Neural cell (in vitro differentiated cells): ENCODE data around the gene MTFR2. TPM values are rescaled to one million over a fixed set of nuclear protein-coding genes. Genes with fewer than 3 reads are reported as not detected.

Source experiments
- H2AFZ ChIP-seq: fragments of 200-600, 300-800 bp; sonication (generic), shearing (Covaris generic); 2 replicates; pipeline ENCODE4 v1.6.0; 2014; ENCODE audit warnings: low read depth, mild to moderate bottlenecking, antibody characterized with exemption, low read length, moderate library complexity
- H3F3A ChIP-seq: fragments of 200-600 bp; shearing (Covaris generic); 2 replicates; pipeline ENCODE4 v1.6.1; 2016; ENCODE audit warnings: mild to moderate bottlenecking, moderate library complexity, mixed read lengths, antibody characterized with exemption, low read length; ENCODE audit not compliant: insufficient read depth, poor library complexity, severe bottlenecking
- H3K27ac ChIP-seq: fragments of 200-600, 300-800 bp; sonication (generic), shearing (Covaris generic); 2 replicates; pipeline ENCODE4 v1.5.1; 2014; ENCODE audit warnings: mild to moderate bottlenecking, low read length, moderate library complexity
- H3K27me3 ChIP-seq: fragments of 300-800, 200-600 bp; sonication (generic), shearing (Covaris generic); 2 replicates; pipeline ENCODE4 v1.6.0; 2014; ENCODE audit warnings: mild to moderate bottlenecking, low read depth, low read length, moderate library complexity; ENCODE audit not compliant: insufficient read depth
- H3K36me3 ChIP-seq: fragments of 300-800, 200-600 bp; sonication (generic), shearing (Covaris generic); 2 replicates; pipeline ENCODE4 v1.5.1; 2014; ENCODE audit warnings: mild to moderate bottlenecking, antibody characterized with exemption, low read length, moderate library complexity; ENCODE audit not compliant: insufficient read depth
- H3K4me2 ChIP-seq: fragments of 300-800, 200-600 bp; sonication (generic), shearing (Covaris generic); 2 replicates; pipeline ENCODE4 v1.6.0; 2014; ENCODE audit warnings: mild to moderate bottlenecking, low read length
- H3K4me3 ChIP-seq: fragments of 300-800, 200-600 bp; sonication (generic), shearing (Covaris generic); 2 replicates; pipeline ENCODE4 v1.5.1; 2014; ENCODE audit warnings: mild to moderate bottlenecking, low read length, moderate library complexity
- H3K79me2 ChIP-seq: fragments of 200-600 bp; shearing (Covaris generic); replicated peaks from 2 replicates; pipeline ENCODE4 v1.6.0; 2014; ENCODE audit warnings: mild to moderate bottlenecking, low read length, moderate library complexity; ENCODE audit not compliant: insufficient read depth
- H3K9ac ChIP-seq: fragments of 300-800, 200-600 bp; sonication (generic), shearing (Covaris generic); 2 replicates; pipeline ENCODE4 v1.6.1; 2016; ENCODE audit warnings: mild to moderate bottlenecking, low read length, mixed read lengths
- H3K9me2 ChIP-seq: fragments of 200-600 bp; shearing (Covaris generic); 2 replicates; pipeline ENCODE4 v1.6.1; 2016; ENCODE audit warnings: mild to moderate bottlenecking, low read length, mixed read lengths; ENCODE audit not compliant: insufficient read depth
- H3K9me3 ChIP-seq: fragments of 200-600, 300-800 bp; sonication (generic), shearing (Covaris generic); 2 replicates; pipeline ENCODE4 v1.6.1; 2016; ENCODE audit warnings: mild to moderate bottlenecking, mixed run types, low read length, moderate library complexity, mixed read lengths
- H4K20me1 ChIP-seq: fragments of 200-600 bp; shearing (Covaris generic); 2 replicates; pipeline ENCODE4 v1.6.1; 2016; ENCODE audit warnings: mild to moderate bottlenecking, mixed run types; ENCODE audit not compliant: insufficient read depth
- EP300 ChIP-seq: fragments of 450-650 bp; conservative IDR thresholded peaks from 2 replicates; pipeline ENCODE4 v1.6.1; 2014; ENCODE audit warnings: antibody characterized with exemption, mild to moderate bottlenecking, moderate library complexity; ENCODE audit not compliant: poor library complexity, severe bottlenecking
- EZH2 ChIP-seq: fragments of 200-600, 300-800 bp; shearing (Covaris generic), sonication (generic); IDR thresholded peaks from 2 replicates; pipeline ENCODE4 v1.6.1; 2014; ENCODE audit warnings: antibody characterized with exemption, low read length, borderline replicate concordance, mild to moderate bottlenecking; ENCODE audit not compliant: insufficient read depth, poor library complexity, severe bottlenecking
- MXI1 ChIP-seq: fragments of 450-650 bp; conservative IDR thresholded peaks from 2 replicates; pipeline ENCODE4 v1.6.1; 2014; ENCODE audit warnings: antibody characterized with exemption, mild to moderate bottlenecking; ENCODE audit not compliant: poor library complexity, severe bottlenecking
- POLR2AphosphoS5 ChIP-seq: IDR thresholded peaks from 2 replicates; pipeline ENCODE4 v1.6.1; 2012
- RAD21 ChIP-seq: fragments of 450-650 bp; conservative IDR thresholded peaks from 2 replicates; pipeline ENCODE4 v1.6.1; 2014; ENCODE audit warnings: antibody characterized with exemption, mild to moderate bottlenecking, moderate library complexity
- SMC3 ChIP-seq: fragments of 450-650 bp; conservative IDR thresholded peaks from 2 replicates; pipeline ENCODE4 v1.6.1; 2014; ENCODE audit warnings: antibody characterized with exemption, mild to moderate bottlenecking, moderate library complexity; ENCODE audit not compliant: poor library complexity
- TAF1 ChIP-seq: IDR thresholded peaks from 2 replicates; pipeline ENCODE4 v1.6.1; 2012; ENCODE audit warnings: low read depth
- polyA plus RNA-seq: library from polyadenylated mRNA; depleted of rRNA; stranded (reverse); fragments of >200 nt; gene quantifications from 2 replicates; pipeline ENCODE4 v1.2.3, GENCODE V29; 2014
- TF ChIP-seq, protein P1 (sequence below): IDR thresholded peaks from 2 replicates; pipeline ENCODE4 v1.6.1; 2012; ENCODE audit warnings: borderline replicate concordance
- TF ChIP-seq, protein P2 (sequence below): fragments of 450-650 bp; IDR thresholded peaks from 2 replicates; pipeline ENCODE4 v1.5.1; 2014; ENCODE audit warnings: antibody characterized with exemption, mild to moderate bottlenecking, moderate library complexity; ENCODE audit not compliant: poor library complexity, severe bottlenecking

The MTFR2 gene
- polyA plus RNA-seq, 1 donor from 2014 or later = not detected

DNA sequence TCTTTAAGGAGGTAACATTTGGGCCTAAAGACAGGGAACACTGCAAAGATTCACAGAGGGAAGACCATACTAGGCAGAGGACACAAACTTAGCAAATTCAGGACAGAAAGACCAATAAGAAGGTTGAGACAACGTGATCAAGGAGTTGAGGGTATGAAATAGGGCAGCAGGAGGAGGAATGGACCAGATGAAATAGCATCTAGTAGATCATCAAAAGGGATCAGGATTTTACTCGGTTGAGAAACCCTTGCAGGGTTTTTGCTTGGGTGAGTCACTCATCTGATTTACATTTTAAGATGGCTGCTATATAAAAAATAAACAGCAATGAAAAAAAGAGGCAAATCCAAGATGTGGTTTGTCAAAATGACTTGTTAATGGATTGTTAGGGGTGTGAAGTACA lies 34.8 kb upstream of the MTFR2 start:
- H3K79me2 ChIP-seq = peaks cover 89% of the 10 kb centered on the region
- H3K4me2 ChIP-seq = no peak overlapping the region
- no peak overlapping the region for H2AFZ ChIP-seq
- no peak overlapping the region for H3K9ac ChIP-seq
- peaks cover 44% of the 10 kb centered on the region for H4K20me1 ChIP-seq
- H3K27me3 ChIP-seq = no peaks in the 10 kb centered on the region
- no peaks in the 10 kb centered on the region for H3K9me3 ChIP-seq
- TF ChIP-seq, protein P1, sequence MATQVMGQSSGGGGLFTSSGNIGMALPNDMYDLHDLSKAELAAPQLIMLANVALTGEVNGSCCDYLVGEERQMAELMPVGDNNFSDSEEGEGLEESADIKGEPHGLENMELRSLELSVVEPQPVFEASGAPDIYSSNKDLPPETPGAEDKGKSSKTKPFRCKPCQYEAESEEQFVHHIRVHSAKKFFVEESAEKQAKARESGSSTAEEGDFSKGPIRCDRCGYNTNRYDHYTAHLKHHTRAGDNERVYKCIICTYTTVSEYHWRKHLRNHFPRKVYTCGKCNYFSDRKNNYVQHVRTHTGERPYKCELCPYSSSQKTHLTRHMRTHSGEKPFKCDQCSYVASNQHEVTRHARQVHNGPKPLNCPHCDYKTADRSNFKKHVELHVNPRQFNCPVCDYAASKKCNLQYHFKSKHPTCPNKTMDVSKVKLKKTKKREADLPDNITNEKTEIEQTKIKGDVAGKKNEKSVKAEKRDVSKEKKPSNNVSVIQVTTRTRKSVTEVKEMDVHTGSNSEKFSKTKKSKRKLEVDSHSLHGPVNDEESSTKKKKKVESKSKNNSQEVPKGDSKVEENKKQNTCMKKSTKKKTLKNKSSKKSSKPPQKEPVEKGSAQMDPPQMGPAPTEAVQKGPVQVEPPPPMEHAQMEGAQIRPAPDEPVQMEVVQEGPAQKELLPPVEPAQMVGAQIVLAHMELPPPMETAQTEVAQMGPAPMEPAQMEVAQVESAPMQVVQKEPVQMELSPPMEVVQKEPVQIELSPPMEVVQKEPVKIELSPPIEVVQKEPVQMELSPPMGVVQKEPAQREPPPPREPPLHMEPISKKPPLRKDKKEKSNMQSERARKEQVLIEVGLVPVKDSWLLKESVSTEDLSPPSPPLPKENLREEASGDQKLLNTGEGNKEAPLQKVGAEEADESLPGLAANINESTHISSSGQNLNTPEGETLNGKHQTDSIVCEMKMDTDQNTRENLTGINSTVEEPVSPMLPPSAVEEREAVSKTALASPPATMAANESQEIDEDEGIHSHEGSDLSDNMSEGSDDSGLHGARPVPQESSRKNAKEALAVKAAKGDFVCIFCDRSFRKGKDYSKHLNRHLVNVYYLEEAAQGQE = no peak
- TF ChIP-seq EZH2 = no peak
- H3F3A ChIP-seq = no peaks in the 10 kb centered on the region
- H3K4me3 ChIP-seq = peak overlapping the region; percentile 15
- H3K36me3 ChIP-seq = peaks cover 5% of the 10 kb centered on the region
- no peaks in the 10 kb centered on the region for H3K9me2 ChIP-seq
- H3K27ac ChIP-seq = no peak overlapping the region

DNA sequence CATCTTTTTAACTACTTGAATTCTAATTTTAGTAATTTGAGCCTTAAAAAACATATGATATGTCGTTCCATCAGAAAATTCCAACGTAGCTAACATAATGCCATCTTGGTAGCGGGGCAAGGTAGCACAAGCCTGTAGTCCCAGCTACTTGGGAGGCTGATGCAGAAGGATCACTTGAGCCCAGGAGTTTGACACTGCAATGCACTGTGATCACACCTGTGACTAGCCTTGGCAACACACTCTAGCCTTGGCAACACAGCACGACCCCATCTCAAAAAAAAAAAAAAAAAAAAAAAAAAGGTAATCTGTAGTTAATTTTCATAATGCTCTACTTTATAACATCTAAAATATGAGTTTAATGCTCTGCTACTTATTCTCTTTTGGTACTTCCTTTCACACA lies 32.8 kb upstream of the MTFR2 start:
- no peak overlapping the region for H2AFZ ChIP-seq
- H3K4me3 ChIP-seq = no peak overlapping the region
- TF ChIP-seq EZH2 = no peak
- TF ChIP-seq, protein P1 = no peak
- TF ChIP-seq, protein P2, sequence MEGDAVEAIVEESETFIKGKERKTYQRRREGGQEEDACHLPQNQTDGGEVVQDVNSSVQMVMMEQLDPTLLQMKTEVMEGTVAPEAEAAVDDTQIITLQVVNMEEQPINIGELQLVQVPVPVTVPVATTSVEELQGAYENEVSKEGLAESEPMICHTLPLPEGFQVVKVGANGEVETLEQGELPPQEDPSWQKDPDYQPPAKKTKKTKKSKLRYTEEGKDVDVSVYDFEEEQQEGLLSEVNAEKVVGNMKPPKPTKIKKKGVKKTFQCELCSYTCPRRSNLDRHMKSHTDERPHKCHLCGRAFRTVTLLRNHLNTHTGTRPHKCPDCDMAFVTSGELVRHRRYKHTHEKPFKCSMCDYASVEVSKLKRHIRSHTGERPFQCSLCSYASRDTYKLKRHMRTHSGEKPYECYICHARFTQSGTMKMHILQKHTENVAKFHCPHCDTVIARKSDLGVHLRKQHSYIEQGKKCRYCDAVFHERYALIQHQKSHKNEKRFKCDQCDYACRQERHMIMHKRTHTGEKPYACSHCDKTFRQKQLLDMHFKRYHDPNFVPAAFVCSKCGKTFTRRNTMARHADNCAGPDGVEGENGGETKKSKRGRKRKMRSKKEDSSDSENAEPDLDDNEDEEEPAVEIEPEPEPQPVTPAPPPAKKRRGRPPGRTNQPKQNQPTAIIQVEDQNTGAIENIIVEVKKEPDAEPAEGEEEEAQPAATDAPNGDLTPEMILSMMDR = no peak
- TF ChIP-seq MXI1 = no peak
- no peak for TF ChIP-seq TAF1
- no peak for TF ChIP-seq SMC3
- TF ChIP-seq EP300 = no peak
- no peak for TF ChIP-seq RAD21
- TF ChIP-seq POLR2AphosphoS5 = no peak
- H3K9me3 ChIP-seq = no peaks in the 10 kb centered on the region
- no peaks in the 10 kb centered on the region for H3F3A ChIP-seq
- no peaks in the 10 kb centered on the region for H3K9me2 ChIP-seq
- no peak overlapping the region for H3K9ac ChIP-seq
- no peak overlapping the region for H3K4me2 ChIP-seq
- H3K27me3 ChIP-seq = no peaks in the 10 kb centered on the region
- H3K79me2 ChIP-seq = peaks cover 93% of the 10 kb centered on the region
- H3K36me3 ChIP-seq = peaks cover 5% of the 10 kb centered on the region
- H4K20me1 ChIP-seq = peaks cover 39% of the 10 kb centered on the region
- no peak overlapping the region for H3K27ac ChIP-seq
